H1 (cell line): ENCODE results near the gene TRAPPC13. TPM values are rescaled to one million over a fixed set of nuclear protein-coding genes. Genes with fewer than 3 reads are reported as not detected.

ENCODE experiments used
- CTCF ChIA-PET: fragments of 300-600 bp; sonication (Branson Sonifier 250); formaldehyde crosslinking; loops from one replicate; lab custom pipeline; 2021; ENCODE audit not compliant: partially characterized antibody; lab: Charles Lee
- POLR2A ChIA-PET: fragments of 300-600 bp; sonication (Branson Sonifier 250); formaldehyde crosslinking; loops from one replicate; lab custom pipeline; 2021; ENCODE audit warnings: inconsistent platforms; ENCODE audit not compliant: partially characterized antibody; lab: Charles Lee
- DNase-seq, 2 experiments: peaks; one replicate each; pipeline versions ENCODE4 v3.0.0 to v3.0.0-alpha.2; 2010 to 2022; ENCODE audit warnings: low spot score in 2 of 2, low read depth in 1 of 2, mixed read lengths in 1 of 2
- FAIRE-seq: peaks from 2 replicates; lab custom pipeline; 2011; peaks lifted over from hg19 to GRCh38; lab: Jason Lieb, UNC
- H2AFZ ChIP-seq: 2 replicates; pipeline ENCODE4 v1.8.1; 2012; ENCODE audit warnings: low read length, inconsistent platforms
- H2AK5ac ChIP-seq: 2 replicates; pipeline ENCODE4 v1.6.1; 2013; ENCODE audit warnings: low read depth, low read length
- H2BK120ac ChIP-seq: replicated peaks from 2 replicates; pipeline ENCODE3; 2013; ENCODE audit warnings: low read depth, low read length, inconsistent platforms
- H2BK12ac ChIP-seq: 2 replicates; pipeline ENCODE4 v1.6.1; 2013; ENCODE audit warnings: low read depth, low read length
- H2BK15ac ChIP-seq: 2 replicates; pipeline ENCODE4 v1.6.1; 2013; ENCODE audit warnings: low read length
- H2BK20ac ChIP-seq: 2 replicates; pipeline ENCODE4 v1.6.1; 2013; ENCODE audit warnings: low read length
- H2BK5ac ChIP-seq: 2 replicates; pipeline ENCODE4 v1.6.1; 2013; ENCODE audit warnings: low read depth, low read length
- H3K14ac ChIP-seq: 2 replicates; pipeline ENCODE4 v1.6.1; 2013; ENCODE audit warnings: inconsistent platforms; ENCODE audit not compliant: insufficient read length
- H3K18ac ChIP-seq: 2 replicates; pipeline ENCODE4 v1.6.1; 2013; ENCODE audit warnings: low read length; ENCODE audit errors: extremely low read depth
- H3K23ac ChIP-seq: 2 replicates; pipeline ENCODE4 v1.6.1; 2013; ENCODE audit warnings: inconsistent platforms; ENCODE audit not compliant: insufficient read length
- H3K23me2 ChIP-seq: 2 replicates; pipeline ENCODE4 v1.6.1; 2013; ENCODE audit warnings: low read depth, low read length
- H3K27ac ChIP-seq: 2 replicates; pipeline ENCODE4 v1.6.1; 2011; ENCODE audit warnings: low read depth, low read length, inconsistent platforms
- H3K27me3 ChIP-seq, 4 experiments: replicated peaks in 1 of 4; 1 replicate in 1 of 4; 2 replicates in 3 of 4; pipeline versions ENCODE4 v1.6.1 to v1.8.1; 2011 to 2013; ENCODE audit warnings: low read length in 3 of 4, mild to moderate bottlenecking in 3 of 4, inconsistent platforms in 2 of 4, mixed read lengths in 2 of 4, moderate library complexity in 1 of 4; ENCODE audit not compliant: control insufficient read depth in 3 of 4, insufficient read depth in 3 of 4; ENCODE audit errors: extremely low read depth in 1 of 4
- H3K36me3 ChIP-seq, 4 experiments: 2 replicates each; pipeline versions ENCODE4 v1.6.1 to v1.8.1; 2011 to 2013; ENCODE audit warnings: mild to moderate bottlenecking in 4 of 4, low read length in 3 of 4, moderate library complexity in 2 of 4, control low read depth in 1 of 4, inconsistent platforms in 1 of 4; ENCODE audit not compliant: insufficient read depth in 4 of 4, control insufficient read depth in 2 of 4
- H3K4ac ChIP-seq: replicated peaks from 2 replicates; pipeline ENCODE3; 2013; ENCODE audit warnings: low read length, low read depth, mixed read lengths, inconsistent platforms; ENCODE audit not compliant: insufficient read length
- H3K4me1 ChIP-seq, 4 experiments: replicated peaks in 1 of 4; 1 replicate in 1 of 4; 2 replicates in 3 of 4; pipeline versions ENCODE4 v1.6.1 to v1.8.1; 2011 to 2013; ENCODE audit warnings: low read length in 3 of 4, inconsistent platforms in 2 of 4, mixed read lengths in 1 of 4; ENCODE audit not compliant: insufficient read depth in 4 of 4, control insufficient read depth in 3 of 4
- H3K4me2 ChIP-seq, 2 experiments: 2 replicates each; pipeline versions ENCODE4 v1.6.1 to v1.8.1; 2011 to 2013; ENCODE audit warnings: low read depth in 2 of 2, low read length in 2 of 2, control low read depth in 1 of 2, inconsistent platforms in 1 of 2, mild to moderate bottlenecking in 1 of 2; ENCODE audit not compliant: insufficient read depth in 1 of 2
- H3K4me3 ChIP-seq, 4 experiments: fragments of 200-600, 300-600 bp in 1 of 4; sonication (generic), shearing (Covaris generic), sonication (Bioruptor Twin) in 1 of 4; 2 replicates each; pipeline versions ENCODE4 v1.5.1 to v1.8.1; 2011 to 2016; ENCODE audit warnings: low read length in 4 of 4, low read depth in 3 of 4, control low read depth in 2 of 4, inconsistent platforms in 2 of 4, mild to moderate bottlenecking in 2 of 4, mixed read lengths in 1 of 4, moderate library complexity in 1 of 4; ENCODE audit not compliant: insufficient read depth in 2 of 4; ENCODE audit errors: extremely low read depth in 1 of 4
- H3K56ac ChIP-seq: replicated peaks from 2 replicates; pipeline ENCODE3; 2013; ENCODE audit warnings: low read depth, mild to moderate bottlenecking, mixed read lengths, low read length, inconsistent platforms; ENCODE audit not compliant: insufficient read length
- H3K79me1 ChIP-seq: 2 replicates; pipeline ENCODE4 v1.6.1; 2013; ENCODE audit warnings: low read depth, low read length, control low read depth
- H3K79me2 ChIP-seq, 2 experiments: 2 replicates each; pipeline versions ENCODE4 v1.6.1 to v1.8.1; 2012 to 2013; ENCODE audit warnings: low read length in 2 of 2, mild to moderate bottlenecking in 2 of 2, inconsistent platforms in 1 of 2; ENCODE audit not compliant: insufficient read depth in 2 of 2, control insufficient read depth in 1 of 2
- H3K9ac ChIP-seq, 4 experiments: replicated peaks in 1 of 4; 1 replicate in 1 of 4; 2 replicates in 3 of 4; pipeline versions ENCODE4 v1.6.1 to v1.8.1; 2011 to 2013; ENCODE audit warnings: low read depth in 3 of 4, low read length in 3 of 4, control low read depth in 2 of 4, mild to moderate bottlenecking in 2 of 4, moderate library complexity in 2 of 4, inconsistent platforms in 1 of 4; ENCODE audit errors: extremely low read depth in 1 of 4
- H3K9me3 ChIP-seq, 2 experiments: 2 replicates each; pipeline versions ENCODE4 v1.6.1 to v1.8.1; 2012 to 2013; ENCODE audit warnings: mild to moderate bottlenecking in 2 of 2, moderate library complexity in 2 of 2, control low read depth in 1 of 2, inconsistent platforms in 1 of 2, low read depth in 1 of 2, low read length in 1 of 2, mixed read lengths in 1 of 2; ENCODE audit not compliant: insufficient read depth in 2 of 2
- H4K20me1 ChIP-seq, 2 experiments: replicated peaks in 1 of 2; 2 replicates each; pipeline versions ENCODE3 to v1.8.1; 2011 to 2013; ENCODE audit warnings: inconsistent platforms in 2 of 2, low read length in 2 of 2, mild to moderate bottlenecking in 1 of 2; ENCODE audit not compliant: insufficient read depth in 2 of 2, control insufficient read depth in 1 of 2
- H4K5ac ChIP-seq: 2 replicates; pipeline ENCODE4 v1.6.1; 2013; ENCODE audit warnings: low read length, low read depth, mixed read lengths, inconsistent platforms; ENCODE audit not compliant: insufficient read length
- H4K8ac ChIP-seq: 2 replicates; pipeline ENCODE4 v1.8.0; 2013; ENCODE audit warnings: mild to moderate bottlenecking, moderate library complexity, low read length, inconsistent platforms; ENCODE audit not compliant: insufficient read depth; ENCODE audit errors: extremely low read depth
- H4K91ac ChIP-seq: replicated peaks from 2 replicates; pipeline ENCODE3; 2013; ENCODE audit warnings: low read length, mixed read lengths, inconsistent platforms; ENCODE audit not compliant: insufficient read length
- ASH2L ChIP-seq: fragments of 200-600, 300-600 bp; sonication (generic); IDR thresholded peaks from one replicate; pipeline ENCODE4 v1.7.1; 2017; ENCODE audit warnings: low read length
- EZH2 ChIP-seq: fragments of 200-600 bp; sonication (generic); IDR thresholded peaks from 2 replicates; pipeline ENCODE4 v1.7.1; 2012; ENCODE audit warnings: low read depth, mild to moderate bottlenecking, moderate library complexity, low read length, inconsistent platforms; ENCODE audit not compliant: severe bottlenecking
- JUN ChIP-seq: IDR thresholded peaks from 2 replicates; pipeline ENCODE4 v1.6.1; 2011; ENCODE audit warnings: low read depth, mild to moderate bottlenecking, improper control_type of control experiment, low read length
- SAP30 ChIP-seq: fragments of 300-600 bp; sonication (generic); IDR thresholded peaks from 2 replicates; pipeline ENCODE4 v1.7.1; 2012; ENCODE audit warnings: low read length, moderate library complexity, mild to moderate bottlenecking, inconsistent platforms; ENCODE audit not compliant: insufficient read depth, insufficient replicate concordance
- SIRT6 ChIP-seq: IDR thresholded peaks from one replicate; pipeline ENCODE4 v1.7.1; 2012; ENCODE audit warnings: low read length, inconsistent platforms
- TAF1 ChIP-seq: IDR thresholded peaks from 2 replicates; pipeline ENCODE4 v1.6.1; 2011; ENCODE audit warnings: mild to moderate bottlenecking, low read depth, low read length
- TBP ChIP-seq: IDR thresholded peaks from 2 replicates; pipeline ENCODE4 v1.6.1; 2011; ENCODE audit warnings: low read depth, low read length, improper control_type of control experiment
- TCF12 ChIP-seq: IDR thresholded peaks from 2 replicates; pipeline ENCODE4 v1.6.1; 2011; ENCODE audit warnings: low read depth, mild to moderate bottlenecking, low read length
- WGBS, 2 experiments: shearing (Covaris generic) in 1 of 2; methylation state at CpG; one replicate each; pipeline versions ENCODE4 v1.1.6 to v1.1.7; 2013 to 2015; ENCODE audit warnings: low lambda C conversion rate in 2 of 2, mixed read lengths in 2 of 2, inconsistent platforms in 1 of 2, low coverage in 1 of 2, missing lambda C conversion rate in 1 of 2; ENCODE audit not compliant: insufficient replicate concordance in 2 of 2, insufficient coverage in 1 of 2, insufficient read length in 1 of 2; ENCODE audit errors: extremely low coverage in 1 of 2, missing lambda C conversion rate in 1 of 2; 5-methylcytosine and 5-hydroxymethylcytosine counted together
- long read RNA-seq, 2 experiments: library from RNA in 1 of 2; library from capped mRNA in 1 of 2; stranded (forward); transcript quantifications; one replicate each; pipeline ENCODE4 v2.0.0, GENCODE V29; 2021; ENCODE audit warnings: inconsistent platforms in 1 of 2
- polyA minus RNA-seq, 3 experiments: library from RNA; depleted of rRNA, polyadenylated mRNA; stranded (reverse); fragments of >200 nt; gene quantifications; 1 replicate in 2 of 3; 2 replicates in 1 of 3; pipeline ENCODE4 v1.2.3, GENCODE V29; 2011
- polyA plus RNA-seq, 7 experiments: library from polyadenylated mRNA; depleted of rRNA in 3 of 7; stranded (reverse) in 5 of 7; unstranded in 2 of 7; fragments of >200 nt in 5 of 7; fragments of 200-250 nt in 2 of 7; gene quantifications; 1 replicate in 5 of 7; 2 replicates in 1 of 7; 4 replicates in 1 of 7; pipeline versions ENCODE4 v1.2.1 to v1.2.3, GENCODE V29; 2011 to 2013; ENCODE audit warnings: missing spikeins in 2 of 7, mixed read lengths in 2 of 7
- total RNA-seq: library from RNA; stranded (reverse); fragmentation: NEBNext Ultra II Directional; extraction: Animal tissue kit (Norgen Biotek cat#: 25700); gene quantifications from 2 replicates; pipeline ENCODE4 v1.2.1, GENCODE V29; 2021

TRAPPC13 gene
- total RNA-seq (16.8 and 16.9 TPM in 2 replicates), polyA plus RNA-seq (2011; rRNA removed) (2.4 and 6.3 TPM in 2 replicates), polyA minus RNA-seq (2011; rRNA and poly(A)+ RNA removed) (9.9 and 12.3 TPM in 2 replicates)
- 9.1 TPM for polyA plus RNA-seq (2011; cell fraction: cytosol; rRNA removed)
- polyA plus RNA-seq (2011; cell fraction: nucleus; rRNA removed), result 3.2 TPM
- 9.0 to 15.1 TPM (median 11.8 TPM) in 4 replicates for polyA plus RNA-seq (2012, experiment 1 of 2)
- 1.1 TPM for polyA plus RNA-seq (2012, experiment 2 of 2)
- 10.4 TPM for polyA plus RNA-seq (2013, experiment 1 of 2)
- polyA plus RNA-seq (2013, experiment 2 of 2), result 9.2 TPM
- 5.0 TPM for polyA minus RNA-seq (2011; cell fraction: cytosol; rRNA and poly(A)+ RNA removed)
- 4.8 TPM for polyA minus RNA-seq (2011; cell fraction: nucleus; rRNA and poly(A)+ RNA removed)
- long read RNA-seq, experiment 1, partial matches to known transcripts, result 3 of 9 reads
- long read RNA-seq, experiment 1, other reads (novel, unspliced or antisense), result 1 of 9 reads
- long read RNA-seq, experiment 2, transcript TRAPPC13-208 (12 exons, 1,410 nt), result major isoform, 9 of 25 reads
- long read RNA-seq, experiment 2, partial matches to known transcripts, result 6 of 25 reads
- long read RNA-seq, experiment 2, other reads (novel, unspliced or antisense), result 5 of 25 reads

GRCh38 chr5:65624571-65625555 is at the start of gene TRAPPC13, which contains the start of gene SHLD3:
Gene TRAPPC13, plus strand, starts transcription at chr5:65625027. Its CDS starts 34 bp downstream, at chr5:65625061.
Gene SHLD3, plus strand, starts transcription at chr5:65625027. Its CDS starts 4,561 bp downstream, at chr5:65629588.
- peak within 1 kb of the TSS; percentile 79 to 98 (median 88) for H3K9ac ChIP-seq
- H3K9me3 ChIP-seq, result no peaks in the 10 kb centered on the region
- H3K79me1 ChIP-seq, result no peaks in the 10 kb centered on the region
- peaks cover 5 to 70% of the 10 kb centered on the region in 2 experiments; a peak in 3 of 4 replicates for H3K79me2 ChIP-seq
- peaks cover 0 to 4% (median 2%) of the 10 kb centered on the region in 4 experiments; a peak in 3 of 7 replicates for H3K4me1 ChIP-seq
- H2BK20ac ChIP-seq, result no peak within 1 kb of the TSS
- ChIA-PET CTCF (interaction anchor here (0.7 kb wide), 2 partner anchors 103 to 198 kb away, joined by 3 read pairs; no protein-coding TSS in a partner anchor), POLR2A (interaction anchor here (1.0 to 1.7 kb wide), 6 partner anchors 14 to 98 kb away, joined by 3 to 5 read pairs (median 3); no protein-coding TSS in a partner anchor)
- H3K18ac ChIP-seq, result peak within 1 kb of the TSS; percentile 73
- H2BK15ac ChIP-seq, result no peak within 1 kb of the TSS
- peak within 1 kb of the TSS; percentile 21 for H3K4ac ChIP-seq
- peak within 1 kb of the TSS; percentile 69 for H2BK5ac ChIP-seq
- peaks cover 3% of the 10 kb centered on the region for H3K23me2 ChIP-seq
- H3K27me3 ChIP-seq, result no peaks in the 10 kb centered on the region
- peak within 1 kb of the TSS; percentile 76 for H3K27ac ChIP-seq
- H3K56ac ChIP-seq, result peak within 1 kb of the TSS; percentile 66
- H3K4me3 ChIP-seq, result peak within 1 kb of the TSS; percentile 92 to 97 (median 96)
- H3K36me3 ChIP-seq, result peaks cover 0 to 8% (median 2%) of the 10 kb centered on the region in 4 experiments; a peak in 3 of 8 replicates
- H4K8ac ChIP-seq, result peak within 1 kb of the TSS; percentile 92
- no peaks in the 10 kb centered on the region for H4K20me1 ChIP-seq
- peak within 1 kb of the TSS; percentile 88 for H2BK120ac ChIP-seq
- H3K23ac ChIP-seq, result no peak within 1 kb of the TSS
- peak within 1 kb of the TSS; percentile 73 for H4K5ac ChIP-seq
- 1% methylated on average over 31 of the region's 36 CpGs; no CpG with 5 or more reads in 1 of the 2 experiments for WGBS, 2 experiments
- peak within 1 kb of the TSS; percentile 70 to 87 for H3K4me2 ChIP-seq
- peak within 1 kb of the TSS; percentile 18; the same call in 1 of the 2 replicates for H2BK12ac ChIP-seq
- H3K14ac ChIP-seq, result no peak within 1 kb of the TSS
- FAIRE-seq (peak; percentile 60), DNase-seq (peak; percentile 44 to 71)
- H4K91ac ChIP-seq, result peak within 1 kb of the TSS; percentile 87
- peak within 1 kb of the TSS; percentile 99 for H2AFZ ChIP-seq
- no peak within 1 kb of the TSS for H2AK5ac ChIP-seq
- TF ChIP-seq TCF12, result no peak
- peak; percentile 68; the same call in 1 of the 2 replicates for TF ChIP-seq TBP
- no peak for TF ChIP-seq SIRT6
- TF ChIP-seq SAP30, result no peak
- no peak for TF ChIP-seq JUN
- TF ChIP-seq ASH2L, result no peak
- peak; percentile 75; the same call in 1 of the 2 replicates for TF ChIP-seq TAF1
- TF ChIP-seq EZH2, result no peak
